HG02943 (cell line): ENCODE results near the gene ZNF107.
"Not testable (repeated sequence)": the region's sequence is repeated elsewhere in the genome, so short reads cannot be mapped to it uniquely, and the experiment has no call there.

Experiments used
- ATAC-seq: cut with Tn5 transposase; IDR thresholded peaks from one replicate; pipeline ENCODE4 v1.9.1; 2021; ENCODE audit warnings: mild to moderate bottlenecking, low read depth, moderate library complexity; ENCODE audit not compliant: unreplicated experiment

ZNF107 gene

DNA sequence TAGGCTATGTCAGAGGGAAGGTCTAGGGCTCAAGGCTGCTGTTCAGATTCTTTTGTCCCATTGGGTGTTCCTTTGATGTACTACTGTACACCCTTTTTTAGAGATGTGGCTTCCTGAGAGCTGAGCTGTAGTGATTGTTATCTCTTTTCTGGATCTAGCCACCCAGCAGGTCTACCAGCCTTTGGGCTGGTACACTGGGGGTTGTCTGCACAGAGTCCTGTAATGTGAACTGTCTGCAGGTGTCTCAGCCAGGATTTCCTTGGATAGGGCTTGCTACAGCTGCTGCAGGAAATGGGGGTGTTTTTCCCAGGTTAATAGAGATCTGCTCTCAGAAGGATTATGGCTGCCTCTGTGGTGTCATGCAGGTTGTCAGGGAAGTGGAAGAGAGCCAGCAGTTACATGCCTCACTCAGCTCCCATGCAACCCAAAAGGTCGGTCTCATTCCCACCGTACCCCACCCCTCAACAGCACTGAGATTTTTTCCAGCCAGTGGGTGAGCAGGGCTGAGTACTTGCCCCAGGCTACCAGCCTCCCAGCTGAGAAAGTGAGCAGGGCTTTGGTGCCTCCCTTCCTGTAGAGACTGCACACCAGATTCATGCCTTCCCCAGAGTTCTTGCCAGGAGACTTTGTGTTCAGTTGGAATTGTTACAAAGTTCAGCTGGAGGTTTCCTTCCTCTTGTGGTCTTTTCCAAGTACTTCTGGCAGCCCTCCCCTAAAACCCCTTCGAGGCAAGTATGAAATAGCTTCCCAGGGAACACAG, 63.3 kb downstream of the ZNF107 start:
- ATAC-seq: no peak

GRCh38 chr7:64733550-64734240, 67.8 kb downstream of the ZNF107 start:
- no peak for ATAC-seq

GRCh38 chr7:64736575-64736974, 70.6 kb downstream of the ZNF107 start:
- no peak for ATAC-seq

DNA sequence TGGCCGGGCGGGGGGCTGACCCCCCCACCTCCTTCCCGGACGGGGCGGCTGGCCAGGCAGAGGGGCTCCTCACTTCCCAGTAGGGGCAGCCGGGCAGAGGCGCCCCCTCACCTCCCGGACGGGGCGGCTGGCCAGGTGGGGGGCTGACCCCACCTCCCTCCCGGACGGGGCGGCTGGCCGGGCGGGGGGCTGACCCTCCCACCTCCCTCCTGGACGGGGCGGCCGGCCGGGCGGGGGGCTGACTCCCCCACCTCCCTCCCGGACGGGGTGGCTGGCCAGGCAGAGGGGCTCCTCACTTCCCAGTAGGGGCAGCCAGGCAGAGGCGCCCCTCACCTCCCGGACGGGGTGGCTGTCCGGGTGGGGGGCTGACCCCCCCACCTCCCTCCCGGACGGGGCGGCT, 72.5 kb downstream of the ZNF107 start:
- ATAC-seq: not testable (repeated sequence)

DNA sequence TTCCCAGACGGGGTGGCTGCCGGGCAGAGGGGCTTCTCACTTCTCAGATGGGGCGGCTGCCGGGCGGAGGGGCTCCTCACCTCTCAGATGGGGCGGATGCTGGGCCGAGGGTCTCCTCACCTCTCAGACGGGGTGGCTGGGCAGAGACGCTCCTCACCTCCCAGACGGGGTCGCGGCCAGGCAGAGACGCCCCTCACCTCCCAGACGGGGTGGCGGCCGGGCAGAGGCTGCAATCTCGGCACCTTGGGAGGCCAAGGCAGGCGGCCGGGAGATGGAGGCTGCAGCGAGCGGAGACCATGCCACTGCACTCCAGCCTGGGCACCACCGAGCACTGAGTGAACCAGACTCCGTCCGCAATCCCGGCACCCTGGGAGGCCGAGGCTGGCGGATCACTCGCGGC, 73.0 kb downstream of the ZNF107 start:
- not testable (repeated sequence) for ATAC-seq

DNA sequence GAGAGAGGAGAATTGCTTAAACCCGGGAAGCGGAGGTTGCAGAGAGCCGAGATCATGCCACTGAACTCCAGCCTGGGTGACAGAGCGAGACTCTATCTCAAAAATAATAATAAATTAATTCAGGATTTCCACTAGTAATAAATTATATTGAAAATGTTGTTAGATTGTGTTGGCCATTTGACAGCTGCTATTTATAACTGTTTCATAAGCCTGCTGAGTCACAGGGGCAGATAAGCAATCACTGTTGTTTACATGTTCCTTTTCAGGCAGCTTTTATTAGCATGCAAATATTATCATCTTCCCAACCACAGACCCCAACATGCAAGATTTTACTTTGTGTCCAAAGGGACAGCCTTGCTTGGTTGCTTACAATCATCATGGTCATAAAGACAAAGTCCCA, 78.7 kb downstream of the ZNF107 start:
- no peak for ATAC-seq

GRCh38 chr7:64747802-64748201, 81.9 kb downstream of the ZNF107 start:
- ATAC-seq: no peak

DNA sequence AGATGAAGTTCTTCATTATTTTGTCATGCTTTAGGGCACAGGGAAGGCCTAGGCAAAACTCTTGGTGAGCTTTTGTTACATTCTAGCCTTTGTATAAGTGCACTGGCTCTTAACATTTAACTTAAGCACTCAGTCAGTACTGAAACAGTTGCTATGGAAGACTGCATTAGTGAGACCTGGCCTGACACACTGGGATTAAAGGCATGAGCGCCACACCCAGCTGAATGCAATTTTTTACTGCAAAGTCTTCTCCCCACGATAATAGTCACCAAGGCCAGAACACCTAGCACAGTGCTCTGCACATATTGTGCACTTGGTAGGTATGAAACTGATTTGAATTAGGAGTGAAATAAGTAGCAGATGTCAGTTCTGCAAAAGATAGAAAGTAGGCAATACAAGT, 87.1 kb downstream of the ZNF107 start:
- ATAC-seq: no peak

DNA sequence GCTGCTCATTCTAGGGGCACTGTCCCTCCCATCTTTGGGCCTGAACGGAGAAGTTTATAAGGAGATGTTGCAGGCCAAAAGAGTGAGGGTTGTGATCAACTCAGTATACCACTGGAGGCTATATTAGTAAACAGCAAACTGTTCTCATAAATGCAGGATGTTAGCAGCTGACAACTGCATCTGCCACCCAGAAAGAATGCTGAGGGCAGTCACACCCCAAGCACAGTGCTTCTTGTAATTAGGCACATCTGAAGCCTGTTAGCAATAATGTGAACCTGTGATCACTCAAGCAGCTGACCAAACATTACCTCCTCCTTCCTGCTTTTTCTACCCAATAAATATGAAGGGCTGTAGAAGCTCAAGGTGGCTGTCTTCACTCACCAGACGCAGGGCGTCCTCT, 89.9 kb downstream of the ZNF107 start:
- ATAC-seq: no peak

- no peak for ATAC-seq
Measured at GRCh38 chr7:64758151-64758550, 92.2 kb downstream of the ZNF107 start.
